Measurements from ENCODE around the gene KIAA1210.

KIAA1210 gene

DNA sequence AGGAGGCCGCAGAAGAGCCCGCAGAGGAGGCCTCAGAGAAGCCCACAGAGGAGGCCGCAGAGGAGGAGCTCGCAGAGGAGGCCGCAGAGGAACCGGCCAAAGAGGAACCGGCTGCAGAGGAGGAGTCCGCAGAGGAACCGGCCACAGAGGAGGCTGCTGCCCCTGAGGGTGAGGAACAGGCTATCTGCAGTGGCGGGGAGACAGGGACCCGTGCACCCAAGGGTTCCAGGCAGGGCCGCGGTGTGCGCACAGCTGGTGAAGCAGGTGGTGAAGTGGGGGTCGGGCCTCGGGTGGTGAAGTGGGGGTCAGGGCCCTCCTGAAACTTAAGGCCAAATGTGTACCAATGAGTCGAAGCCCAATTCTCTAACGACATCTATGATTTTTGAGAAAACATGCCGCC is 53.7 kb downstream of the KIAA1210 start:
- TF ChIP-seq ZFX (IDR thresholded peaks at IDR 0.05) = no peak
- TF ChIP-seq, protein P1, sequence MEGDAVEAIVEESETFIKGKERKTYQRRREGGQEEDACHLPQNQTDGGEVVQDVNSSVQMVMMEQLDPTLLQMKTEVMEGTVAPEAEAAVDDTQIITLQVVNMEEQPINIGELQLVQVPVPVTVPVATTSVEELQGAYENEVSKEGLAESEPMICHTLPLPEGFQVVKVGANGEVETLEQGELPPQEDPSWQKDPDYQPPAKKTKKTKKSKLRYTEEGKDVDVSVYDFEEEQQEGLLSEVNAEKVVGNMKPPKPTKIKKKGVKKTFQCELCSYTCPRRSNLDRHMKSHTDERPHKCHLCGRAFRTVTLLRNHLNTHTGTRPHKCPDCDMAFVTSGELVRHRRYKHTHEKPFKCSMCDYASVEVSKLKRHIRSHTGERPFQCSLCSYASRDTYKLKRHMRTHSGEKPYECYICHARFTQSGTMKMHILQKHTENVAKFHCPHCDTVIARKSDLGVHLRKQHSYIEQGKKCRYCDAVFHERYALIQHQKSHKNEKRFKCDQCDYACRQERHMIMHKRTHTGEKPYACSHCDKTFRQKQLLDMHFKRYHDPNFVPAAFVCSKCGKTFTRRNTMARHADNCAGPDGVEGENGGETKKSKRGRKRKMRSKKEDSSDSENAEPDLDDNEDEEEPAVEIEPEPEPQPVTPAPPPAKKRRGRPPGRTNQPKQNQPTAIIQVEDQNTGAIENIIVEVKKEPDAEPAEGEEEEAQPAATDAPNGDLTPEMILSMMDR (conservative IDR thresholded peaks at IDR 0.05) = no peak
- no peak overlapping the region for H3K27ac ChIP-seq

DNA sequence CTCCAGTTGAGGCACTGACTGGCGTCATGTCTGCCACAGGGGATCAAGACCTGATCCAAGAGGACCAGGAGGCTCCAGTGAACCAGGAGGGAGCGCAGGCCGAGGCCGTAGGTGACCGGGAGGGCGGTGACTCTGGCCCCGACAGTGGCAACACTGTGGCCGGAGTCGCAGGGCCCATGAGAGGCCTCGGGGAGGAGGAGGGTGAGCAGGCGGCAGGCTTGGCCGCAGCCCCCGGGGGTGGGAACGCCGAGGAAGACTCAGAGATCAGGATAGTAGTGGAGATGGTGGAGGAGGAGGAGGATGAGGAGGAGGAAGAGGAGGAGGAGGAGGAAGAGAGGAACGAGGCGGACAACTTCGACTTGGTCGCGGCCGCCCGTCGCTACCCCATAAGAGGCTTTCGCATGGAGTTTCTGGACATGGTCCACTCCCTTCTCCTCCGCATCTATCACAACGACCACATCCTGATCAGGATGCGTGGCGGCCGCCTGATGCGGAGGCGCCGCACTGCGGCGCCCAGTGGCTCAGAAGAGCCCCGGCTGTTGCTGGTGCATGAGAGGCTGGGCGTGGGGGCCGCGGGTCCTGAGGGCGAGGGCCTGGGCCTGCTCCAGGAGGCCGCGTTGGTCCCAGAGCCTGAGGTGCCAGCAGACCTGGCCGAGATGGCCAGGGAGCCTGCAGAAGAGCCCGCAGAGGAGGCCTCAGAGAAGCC is 54.3 kb downstream of the KIAA1210 start:
- TF ChIP-seq, protein P1 (conservative IDR thresholded peaks at IDR 0.05) = no peak
- no peak for TF ChIP-seq ZFX (IDR thresholded peaks at IDR 0.05)
- H3K27ac ChIP-seq = no peak overlapping the region

DNA sequence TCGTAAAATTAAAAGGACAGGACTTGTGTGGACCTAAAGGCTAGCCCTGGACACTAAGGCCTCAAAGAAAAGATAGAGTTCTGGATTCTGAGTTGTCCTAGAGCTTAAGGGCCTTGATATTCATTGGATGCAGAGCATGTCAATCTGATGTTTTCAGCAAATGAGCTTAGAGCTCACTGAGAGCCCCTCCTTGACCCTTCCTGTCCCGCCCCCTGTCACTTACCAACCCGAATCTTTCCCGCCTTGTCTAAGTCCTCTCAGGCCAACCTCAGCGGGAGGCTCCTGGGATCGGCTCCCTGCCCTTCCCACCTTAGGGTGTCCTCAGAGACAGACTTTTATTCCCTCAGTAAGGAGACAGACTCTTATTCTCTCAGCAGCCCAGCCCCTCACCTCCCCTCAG is 54.9 kb downstream of the KIAA1210 start, which contains the start of gene CT47C1:
Gene CT47C1, plus strand, starts transcription at position 250 of the 400 bp plus-strand sequence. CDS start 233 bp downstream, outside the sequence.
- TF ChIP-seq, protein P1 (conservative IDR thresholded peaks at IDR 0.05) = no peak
- TF ChIP-seq ZFX (IDR thresholded peaks at IDR 0.05) = no peak
- no peak within 1 kb of the TSS for H3K27ac ChIP-seq

DNA sequence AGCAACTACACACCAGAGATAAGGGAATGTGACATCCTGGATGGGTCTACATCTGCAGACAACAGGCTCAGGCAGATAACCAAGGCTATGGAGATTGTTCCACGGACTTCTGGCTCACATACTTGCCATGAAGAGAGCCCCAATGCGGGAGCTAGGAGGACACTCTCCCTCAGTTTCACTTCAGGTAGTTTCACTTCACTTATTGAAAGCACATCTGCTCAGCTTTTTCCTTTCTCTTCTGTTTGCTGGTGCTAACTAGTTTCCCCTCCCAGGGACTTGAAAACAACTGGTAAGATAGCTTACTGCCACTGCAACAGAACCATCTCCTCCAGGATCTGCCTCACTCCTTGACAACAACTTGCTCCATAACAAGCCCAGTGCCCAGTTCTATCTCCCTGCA is 56.2 kb downstream of the KIAA1210 start:
- H3K27ac ChIP-seq = no peak overlapping the region
- TF ChIP-seq, protein P1 (conservative IDR thresholded peaks at IDR 0.05) = no peak
- no peak for TF ChIP-seq ZFX (IDR thresholded peaks at IDR 0.05)

DNA sequence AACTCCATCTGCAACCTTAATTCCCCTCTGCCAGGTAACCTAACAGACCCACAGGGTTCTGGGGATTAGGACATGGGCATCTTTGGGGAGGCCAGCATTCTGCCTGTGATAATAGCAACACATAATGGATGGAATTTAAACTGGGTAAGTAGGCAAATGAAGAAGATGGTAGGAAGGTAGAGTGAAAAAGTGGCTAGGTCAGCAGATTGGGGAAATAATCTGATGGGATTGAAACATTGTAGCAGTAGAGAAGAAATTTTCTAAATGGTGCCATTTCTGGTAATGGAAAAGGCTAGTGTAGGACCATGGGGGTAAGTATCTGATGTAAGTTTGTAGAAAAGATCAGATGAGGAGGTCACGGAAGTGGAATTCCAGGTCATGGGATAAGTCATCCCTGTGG is 57.9 kb downstream of the KIAA1210 start:
- TF ChIP-seq, protein P1 (conservative IDR thresholded peaks at IDR 0.05) = no peak
- TF ChIP-seq ZFX (IDR thresholded peaks at IDR 0.05) = no peak
- no peak overlapping the region for H3K27ac ChIP-seq

DNA sequence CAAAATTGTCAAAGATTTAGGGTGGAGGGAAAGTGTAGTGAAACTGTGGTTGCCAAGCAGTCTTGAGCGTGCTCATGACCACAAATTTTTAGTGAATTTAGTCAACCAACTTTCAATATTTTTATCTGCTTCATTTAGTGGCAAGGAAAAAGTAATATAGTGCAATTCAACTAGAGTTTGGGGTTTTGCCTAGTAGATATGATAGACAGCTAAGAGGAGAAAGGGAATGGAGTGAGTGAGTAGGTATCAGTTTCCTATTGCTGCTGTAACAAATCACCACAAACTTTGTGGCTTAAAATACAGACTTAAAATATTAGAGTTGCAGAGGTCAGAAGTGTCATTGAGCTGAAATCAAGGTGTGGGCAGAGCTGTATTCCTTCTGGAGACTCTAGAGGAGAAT is 58.5 kb downstream of the KIAA1210 start:
- no peak for TF ChIP-seq ZFX (IDR thresholded peaks at IDR 0.05)
- TF ChIP-seq, protein P1 (conservative IDR thresholded peaks at IDR 0.05) = no peak
- H3K27ac ChIP-seq = no peak overlapping the region

DNA sequence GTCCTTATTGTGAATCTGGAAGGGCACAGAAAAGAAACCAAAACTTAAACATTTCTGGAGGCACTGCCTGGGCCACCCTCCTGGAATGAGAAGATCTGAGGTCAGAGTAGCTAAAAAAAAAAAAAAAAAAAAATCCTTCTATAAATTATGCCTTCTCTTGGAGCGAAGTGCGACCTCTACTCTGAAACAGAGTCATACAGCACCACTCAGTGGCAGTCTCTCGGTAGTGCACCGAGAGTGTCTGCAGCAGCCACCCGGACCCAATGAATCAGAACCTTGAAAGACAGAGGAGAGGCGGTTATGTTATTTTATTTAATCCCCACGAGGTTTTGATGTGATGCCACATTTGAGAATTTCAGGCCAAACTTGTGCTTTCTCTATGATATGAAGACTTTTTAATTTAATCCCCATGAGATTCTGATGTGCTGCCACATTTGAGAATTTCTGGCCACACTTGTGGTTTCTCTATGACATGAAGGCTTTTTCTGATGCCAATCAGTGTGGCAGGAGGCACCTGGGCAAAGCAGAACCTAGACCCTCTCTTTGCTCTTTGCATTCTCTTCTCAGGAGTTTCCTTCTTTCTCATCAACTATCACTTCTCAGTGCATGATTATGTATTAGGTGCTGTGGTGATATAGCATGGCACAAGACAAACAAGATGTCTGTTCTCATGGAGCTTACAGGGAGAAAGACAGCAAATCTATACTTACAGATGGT is 60.4 kb downstream of the KIAA1210 start:
- no peak overlapping the region for H3K27ac ChIP-seq
- TF ChIP-seq ZFX (IDR thresholded peaks at IDR 0.05) = no peak
- TF ChIP-seq, protein P1 (conservative IDR thresholded peaks at IDR 0.05) = peak; percentile 72

Measured in C4-2B (cell line).